Liver (tissue), 9 donors: ENCODE measurements around the gene CUX1. TPM values are rescaled to one million over a fixed set of nuclear protein-coding genes. Genes with fewer than 3 reads are reported as not detected.

Experiments used
- DNase-seq: peaks from one replicate; pipeline ENCODE4 v3.0.0-alpha.2; 2017; ENCODE audit warnings: low spot score
- H3K27ac ChIP-seq, 2 donors: one replicate each; pipeline ENCODE4 v1.7.0; 2013; ENCODE audit warnings: inconsistent platforms in 2 of 2, low read length in 2 of 2, control low read depth in 1 of 2, low read depth in 1 of 2, mild to moderate bottlenecking in 1 of 2
- H3K27me3 ChIP-seq, 4 donors: one replicate each; pipeline versions ENCODE4 v1.6.1 to v1.7.0; 2013; ENCODE audit warnings: low read length in 3 of 4, inconsistent platforms in 1 of 4, mild to moderate bottlenecking in 1 of 4, moderate library complexity in 1 of 4; ENCODE audit not compliant: control insufficient read depth in 4 of 4, insufficient read depth in 4 of 4
- H3K36me3 ChIP-seq, 4 donors: one replicate each; pipeline versions ENCODE4 v1.6.1 to v1.7.0; 2013; ENCODE audit warnings: low read length in 3 of 4, mild to moderate bottlenecking in 3 of 4, low read depth in 1 of 4, moderate library complexity in 1 of 4; ENCODE audit not compliant: control insufficient read depth in 4 of 4, insufficient read depth in 3 of 4
- H3K4me1 ChIP-seq, 4 donors: one replicate each; pipeline versions ENCODE4 v1.6.1 to v1.7.0; 2013; ENCODE audit warnings: low read length in 3 of 4, mild to moderate bottlenecking in 3 of 4, moderate library complexity in 1 of 4; ENCODE audit not compliant: control insufficient read depth in 4 of 4, insufficient read depth in 4 of 4
- H3K4me3 ChIP-seq, 3 donors: one replicate each; pipeline versions ENCODE4 v1.6.1 to v1.7.0; 2013; ENCODE audit warnings: low read length in 3 of 3, control low read depth in 1 of 3, low read depth in 1 of 3, mild to moderate bottlenecking in 1 of 3
- H3K9ac ChIP-seq, 2 donors: one replicate each; pipeline ENCODE4 v1.7.0; 2013; ENCODE audit warnings: low read length in 2 of 2, mild to moderate bottlenecking in 2 of 2, moderate library complexity in 2 of 2, control low read depth in 1 of 2, low read depth in 1 of 2
- H3K9me3 ChIP-seq, 4 donors: one replicate each; pipeline versions ENCODE4 v1.6.1 to v1.7.0; 2013; ENCODE audit warnings: low read length in 3 of 4; ENCODE audit not compliant: control insufficient read depth in 4 of 4
- ATF3 ChIP-seq: IDR thresholded peaks from 2 replicates; pipeline ENCODE4 v1.6.1; 2016; ENCODE audit warnings: antibody characterized with exemption
- CTCF ChIP-seq: fragments of 150-350 bp; IDR thresholded peaks from 2 replicates; pipeline ENCODE4 v1.5.1; 2017; ENCODE audit warnings: improper control_type of control experiment, low read depth, low read length; ENCODE audit not compliant: missing input control
- FOXA1 ChIP-seq: IDR thresholded peaks from 2 replicates; pipeline ENCODE4 v1.6.1; 2016; ENCODE audit warnings: antibody characterized with exemption
- FOXA2 ChIP-seq: IDR thresholded peaks from 2 replicates; pipeline ENCODE4 v1.6.1; 2016; ENCODE audit warnings: antibody characterized with exemption
- GABPA ChIP-seq, 2 donors: IDR thresholded peaks in 1 of 2; conservative IDR thresholded peaks in 1 of 2; 2 replicates each; pipeline ENCODE4 v1.6.1; 2016; ENCODE audit warnings: antibody characterized with exemption in 2 of 2, mild to moderate bottlenecking in 1 of 2, moderate library complexity in 1 of 2
- HNF4A ChIP-seq, 2 donors: conservative IDR thresholded peaks; 2 replicates each; pipeline ENCODE4 v1.6.1; 2016; ENCODE audit warnings: antibody characterized with exemption in 2 of 2, mild to moderate bottlenecking in 2 of 2
- HNF4G ChIP-seq: IDR thresholded peaks from 2 replicates; pipeline ENCODE4 v1.6.1; 2016; ENCODE audit warnings: antibody characterized with exemption
- JUND ChIP-seq, 2 donors: IDR thresholded peaks; 2 replicates each; pipeline ENCODE4 v1.6.1; 2016; ENCODE audit warnings: antibody characterized with exemption in 2 of 2
- MAX ChIP-seq: IDR thresholded peaks from 2 replicates; pipeline ENCODE4 v1.6.1; 2016; ENCODE audit warnings: antibody characterized with exemption
- NR2F2 ChIP-seq: IDR thresholded peaks from 2 replicates; pipeline ENCODE4 v1.6.1; 2016; ENCODE audit warnings: antibody characterized with exemption
- RAD21 ChIP-seq, 2 donors: IDR thresholded peaks; 2 replicates each; pipeline ENCODE4 v1.6.1; 2016; ENCODE audit warnings: antibody characterized with exemption in 2 of 2, mild to moderate bottlenecking in 2 of 2
- REST ChIP-seq: IDR thresholded peaks from 2 replicates; pipeline ENCODE4 v1.6.1; 2016; ENCODE audit warnings: antibody characterized with exemption, mild to moderate bottlenecking
- RXRA ChIP-seq, 2 donors: IDR thresholded peaks; 2 replicates each; pipeline ENCODE4 v1.6.1; 2017 to 2018; ENCODE audit warnings: antibody characterized with exemption in 2 of 2, mild to moderate bottlenecking in 1 of 2
- SP1 ChIP-seq: IDR thresholded peaks from 2 replicates; pipeline ENCODE4 v1.6.1; 2018; ENCODE audit warnings: antibody characterized with exemption, mild to moderate bottlenecking
- TAF1 ChIP-seq: conservative IDR thresholded peaks from 2 replicates; pipeline ENCODE4 v1.6.1; 2016; ENCODE audit warnings: antibody characterized with exemption, mild to moderate bottlenecking
- YY1 ChIP-seq: IDR thresholded peaks from 2 replicates; pipeline ENCODE4 v1.6.1; 2016; ENCODE audit warnings: antibody characterized with exemption, mild to moderate bottlenecking
- ZBTB33 ChIP-seq: IDR thresholded peaks from 2 replicates; pipeline ENCODE4 v1.6.1; 2016; ENCODE audit warnings: antibody characterized with exemption
- WGBS: extraction: QIAGEN DNeasy Blood & Tissue Kit; methylation state at CpG from one replicate; pipeline ENCODE4 v1.1.7; 2013; 5-methylcytosine and 5-hydroxymethylcytosine counted together
- polyA plus RNA-seq, 2 donors: library from polyadenylated mRNA; stranded (reverse) in 1 of 2; unstranded in 1 of 2; fragments of 200-250 nt in 1 of 2; fragments of >200 nt in 1 of 2; fragmentation: Nextera tagmentation in 1 of 2; extraction: Ambion mirVana in 1 of 2; gene quantifications; one replicate each; pipeline versions ENCODE4 v1.2.1 to v1.2.3, GENCODE V29; 2013 to 2015
- total RNA-seq, 2 donors: library from RNA; depleted of rRNA; stranded (reverse); fragments of >200 nt; gene quantifications; one replicate each; pipeline ENCODE4 v1.2.3, GENCODE V29; 2014
- donor health status: healthy.
- donor health status: healthy.
- donor health status: healthy.
- donor health status: healthy.
- donor health status: healthy.

CUX1 gene
- total and polyA plus RNA-seq, 4 donors, result 18.6 to 40.6 (median 21.4) TPM

GRCh38 chr7:101942603-101943210, 125.3 kb downstream of the CUX1 start:
- peak overlapping the region; percentile 70 to 75 for H3K27ac ChIP-seq
- H3K4me3 ChIP-seq, result no peak overlapping the region
- H3K36me3 ChIP-seq, result no peaks in the 10 kb centered on the region
- H3K9ac ChIP-seq, result no peak overlapping the region
- no peak for DNase-seq
- H3K9me3 ChIP-seq, result no peaks in the 10 kb centered on the region
- no peaks in the 10 kb centered on the region for H3K27me3 ChIP-seq
- TF ChIP-seq YY1 (no peak), REST (no peak), HNF4G (no peak), RAD21 (IDR thresholded peaks at IDR 0.05) (no peak), MAX (no peak), FOXA1 (no peak), JUND (IDR thresholded peaks at IDR 0.05) (no peak), SP1 (no peak)
- H3K4me1 ChIP-seq, result peaks cover 9 to 32% (median 21%) of the 10 kb centered on the region in 4 donors
- whole genome bisulfite sequencing, result 88% methylated on average over 13 of the region's 13 CpGs

- Histone ChIP-seq H3K9me3 (no peaks in the 10 kb centered on the region), H3K9ac (no peak overlapping the region), H3K4me1 (peaks cover 9 to 34% (median 21%) of the 10 kb centered on the region in 4 donors), H3K27me3 (no peaks in the 10 kb centered on the region), H3K4me3 (no peak overlapping the region), H3K36me3 (no peaks in the 10 kb centered on the region), H3K27ac (no peak overlapping the region)
- DNase-seq, result no peak
- 91% methylated on average over 15 of the region's 15 CpGs for WGBS
- TF ChIP-seq ZBTB33 (no peak), RAD21 (IDR thresholded peaks at IDR 0.05) (no peak), ATF3 (no peak), GABPA (IDR thresholded peaks at IDR 0.05 in 1 of 2, conservative IDR thresholded peaks at IDR 0.05 in 1 of 2) (no peak), YY1 (no peak), SP1 (no peak), HNF4G (no peak), NR2F2 (no peak), RXRA (IDR thresholded peaks at IDR 0.05) (no peak), JUND (IDR thresholded peaks at IDR 0.05) (no peak), TAF1 (no peak), FOXA2 (no peak), MAX (no peak), FOXA1 (no peak), HNF4A (conservative IDR thresholded peaks at IDR 0.05) (no peak), CTCF (no peak), REST (no peak)
Observed at GRCh38 chr7:101943306-101943705, 125.9 kb downstream of the CUX1 start.
